ENCODE measurements around the gene TMEM116.

TMEM116 gene

GRCh38 chr12:112023759-112024396 is 10.9 kb upstream of the TMEM116 start:
- peaks cover 22% of the 10 kb centered on the region for H3K36me3 ChIP-seq (ENCODE audit: control insufficient read depth, insufficient read depth, low read length)
- no peaks in the 10 kb centered on the region for H3K9me3 ChIP-seq (ENCODE audit: control insufficient read depth, insufficient read depth, low read length)
- H3K4me3 ChIP-seq (ENCODE audit: low read length), result no peak overlapping the region
- no CpG with 5 or more reads among the region's 4 CpGs for WGBS (ENCODE audit: insufficient coverage, insufficient read length)
- H3K27ac ChIP-seq (ENCODE audit: low read length), result no peak overlapping the region
- DNase-seq (ENCODE audit: low read depth, low spot score), result no peak
- no peaks in the 10 kb centered on the region for H3K4me1 ChIP-seq (ENCODE audit: control insufficient read depth, insufficient read depth, low read length)
- H3K27me3 ChIP-seq (ENCODE audit: control insufficient read depth, insufficient read depth, low read length), result no peaks in the 10 kb centered on the region

GRCh38 chr12:112022241-112023016 is 9.5 kb upstream of the TMEM116 start:
- no CpG with 5 or more reads among the region's 11 CpGs for WGBS (ENCODE audit: insufficient coverage, insufficient read length)
- H3K27ac ChIP-seq (ENCODE audit: low read length), result no peak overlapping the region
- H3K36me3 ChIP-seq (ENCODE audit: control insufficient read depth, insufficient read depth, low read length), result peaks cover 20% of the 10 kb centered on the region
- no peaks in the 10 kb centered on the region for H3K4me1 ChIP-seq (ENCODE audit: control insufficient read depth, insufficient read depth, low read length)
- H3K27me3 ChIP-seq (ENCODE audit: control insufficient read depth, insufficient read depth, low read length), result no peaks in the 10 kb centered on the region
- H3K4me3 ChIP-seq (ENCODE audit: low read length), result no peak overlapping the region
- no peak for DNase-seq (ENCODE audit: low read depth, low spot score)
- no peaks in the 10 kb centered on the region for H3K9me3 ChIP-seq (ENCODE audit: control insufficient read depth, insufficient read depth, low read length)

DNA sequence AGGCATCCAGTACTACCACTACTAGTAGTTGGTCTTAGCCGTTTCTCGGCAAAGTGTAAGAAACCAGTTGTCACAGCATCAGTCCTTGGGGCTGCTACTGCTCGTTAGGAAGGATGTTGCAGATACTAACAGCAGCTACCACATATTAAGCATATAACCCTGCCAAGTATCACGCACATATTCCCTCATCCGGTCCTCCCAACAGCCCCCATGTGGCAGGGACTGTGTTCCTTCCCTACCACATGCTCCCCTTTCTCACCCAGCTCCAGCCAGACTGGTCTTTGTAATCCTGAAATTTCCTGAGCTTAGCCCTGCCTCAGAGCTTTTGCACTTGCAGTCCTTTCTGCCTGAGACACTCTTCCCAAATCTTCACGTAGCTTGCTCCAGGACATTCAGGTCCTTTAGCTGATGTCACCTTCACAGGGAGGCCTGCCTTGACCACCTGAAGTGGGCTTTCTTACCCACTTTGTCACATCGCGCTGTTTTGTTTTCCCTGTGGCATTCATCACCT is 8.0 kb upstream of the TMEM116 start:
- Histone ChIP-seq H3K36me3 (ENCODE audit: control insufficient read depth, insufficient read depth, low read length) (peaks cover 20% of the 10 kb centered on the region), H3K4me1 (ENCODE audit: control insufficient read depth, insufficient read depth, low read length) (no peaks in the 10 kb centered on the region), H3K27ac (ENCODE audit: low read length) (no peak overlapping the region), H3K9me3 (ENCODE audit: control insufficient read depth, insufficient read depth, low read length) (no peaks in the 10 kb centered on the region), H3K4me3 (ENCODE audit: low read length) (no peak overlapping the region), H3K27me3 (ENCODE audit: control insufficient read depth, insufficient read depth, low read length) (no peaks in the 10 kb centered on the region)
- WGBS (ENCODE audit: insufficient coverage, insufficient read length), result no CpG with 5 or more reads among the region's 8 CpGs
- DNase-seq (ENCODE audit: low read depth, low spot score), result no peak

GRCh38 chr12:112018571-112019237 is 5.7 kb upstream of the TMEM116 start:
- H3K36me3 ChIP-seq (ENCODE audit: control insufficient read depth, insufficient read depth, low read length), result peaks cover 20% of the 10 kb centered on the region

DNA sequence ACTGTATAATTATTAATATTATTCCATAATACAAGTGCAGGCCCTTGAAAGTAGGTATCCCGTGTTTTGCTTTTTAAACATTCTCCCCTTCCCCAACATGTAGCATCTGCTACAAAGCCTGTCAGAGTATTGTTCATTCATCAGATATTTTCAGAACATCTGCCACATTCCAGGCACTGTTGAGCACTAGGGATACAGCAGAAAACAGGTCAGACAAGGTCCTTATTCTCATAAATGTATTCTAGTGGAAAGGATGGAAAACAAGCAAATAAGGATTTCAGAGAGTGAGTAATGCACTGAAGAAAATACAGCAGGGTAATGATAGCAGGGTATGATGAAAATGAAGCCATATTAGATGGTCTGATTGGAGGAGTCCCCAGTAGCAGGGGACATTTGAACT is 4.1 kb upstream of the TMEM116 start:
- Histone ChIP-seq H3K27me3 (ENCODE audit: control insufficient read depth, insufficient read depth, low read length) (no peaks in the 10 kb centered on the region), H3K4me1 (ENCODE audit: control insufficient read depth, insufficient read depth, low read length) (no peaks in the 10 kb centered on the region), H3K27ac (ENCODE audit: low read length) (no peak overlapping the region), H3K4me3 (ENCODE audit: low read length) (no peak overlapping the region), H3K36me3 (ENCODE audit: control insufficient read depth, insufficient read depth, low read length) (peaks cover 10% of the 10 kb centered on the region; the same call in 1 of the 2 replicates), H3K9me3 (ENCODE audit: control insufficient read depth, insufficient read depth, low read length) (no peaks in the 10 kb centered on the region)
- DNase-seq (ENCODE audit: low read depth, low spot score), result no peak
- no CpG with 5 or more reads among the region's 1 CpG for WGBS (ENCODE audit: insufficient coverage, insufficient read length)

More at GRCh38 chr12:112018571-112019237, 5.7 kb upstream of the TMEM116 start:
- no peak overlapping the region for H3K27ac ChIP-seq (ENCODE audit: low read length)
- DNase-seq (ENCODE audit: low read depth, low spot score), result no peak
- no peaks in the 10 kb centered on the region for H3K4me1 ChIP-seq (ENCODE audit: control insufficient read depth, insufficient read depth, low read length)
- no peaks in the 10 kb centered on the region for H3K27me3 ChIP-seq (ENCODE audit: control insufficient read depth, insufficient read depth, low read length)
- no peaks in the 10 kb centered on the region for H3K9me3 ChIP-seq (ENCODE audit: control insufficient read depth, insufficient read depth, low read length)
- H3K4me3 ChIP-seq (ENCODE audit: low read length), result no peak overlapping the region
- no CpG with 5 or more reads among the region's 2 CpGs for WGBS (ENCODE audit: insufficient coverage, insufficient read length)

DNA sequence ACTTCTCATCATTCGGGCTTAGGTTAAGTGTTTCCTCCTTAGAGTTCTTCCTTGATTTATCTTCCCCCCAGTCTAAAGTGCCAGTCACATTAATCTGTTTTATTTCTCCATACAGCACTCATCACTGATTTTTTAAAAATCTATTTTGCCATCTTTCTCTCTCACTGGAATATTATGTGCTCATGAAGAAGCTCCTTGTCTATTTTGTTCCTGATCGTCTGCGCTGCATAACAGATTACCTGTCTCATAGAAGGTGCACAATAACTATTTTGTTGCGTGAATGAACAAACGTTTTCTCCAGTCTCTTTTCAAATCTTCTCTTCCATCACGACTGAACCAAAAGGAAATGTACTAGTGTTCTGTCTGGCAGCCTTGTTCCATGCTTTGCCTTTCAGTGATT is 3.0 kb upstream of the TMEM116 start:
- Histone ChIP-seq H3K4me3 (ENCODE audit: low read length) (no peak overlapping the region), H3K27ac (ENCODE audit: low read length) (no peak overlapping the region), H3K4me1 (ENCODE audit: control insufficient read depth, insufficient read depth, low read length) (peaks cover 2% of the 10 kb centered on the region), H3K36me3 (ENCODE audit: control insufficient read depth, insufficient read depth, low read length) (peaks cover 5% of the 10 kb centered on the region; the same call in 1 of the 2 replicates), H3K9me3 (ENCODE audit: control insufficient read depth, insufficient read depth, low read length) (no peaks in the 10 kb centered on the region), H3K27me3 (ENCODE audit: control insufficient read depth, insufficient read depth, low read length) (no peaks in the 10 kb centered on the region)
- DNase-seq (ENCODE audit: low read depth, low spot score), result no peak
- WGBS (ENCODE audit: insufficient coverage, insufficient read length), result no CpG with 5 or more reads among the region's 6 CpGs

DNA sequence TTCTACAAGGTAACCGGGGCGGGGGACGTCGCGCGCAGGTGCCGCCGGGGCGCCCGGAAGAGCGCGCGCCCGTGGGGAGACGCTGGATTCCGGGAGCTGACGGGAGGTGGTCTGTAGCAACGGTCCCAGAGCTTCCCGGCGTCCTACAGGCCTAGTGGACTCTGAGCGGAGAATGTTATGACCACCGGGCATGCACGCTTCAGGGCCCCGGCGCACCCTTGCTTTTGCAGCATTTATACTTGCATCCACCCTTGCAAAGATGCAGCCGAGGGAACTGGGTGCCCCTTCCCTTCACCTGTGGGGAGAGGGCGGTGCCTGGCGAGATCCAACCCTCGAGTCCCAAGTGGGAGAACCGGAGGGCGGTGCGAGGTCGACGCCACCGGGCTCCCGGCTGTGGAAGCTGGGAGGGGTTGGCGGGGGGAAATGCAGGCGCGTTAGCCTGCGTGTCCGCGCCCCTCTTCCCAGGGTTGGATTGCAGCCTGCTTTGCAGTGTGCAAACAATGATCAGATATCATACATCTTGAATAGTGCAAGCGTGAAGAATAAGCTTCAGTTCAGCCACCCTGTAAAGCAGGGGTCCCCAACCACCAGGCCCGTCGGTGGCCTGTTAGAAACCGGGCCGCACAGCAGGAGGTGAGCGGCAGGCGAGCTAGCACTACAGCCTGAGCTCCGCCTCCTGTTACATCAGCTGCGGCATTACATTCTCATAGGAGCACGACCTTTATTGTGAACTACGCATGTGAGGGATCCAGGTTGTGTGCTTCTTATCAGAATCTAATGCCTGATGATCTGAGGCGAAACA is 837 bp upstream of the TMEM116 start:
- peak overlapping the region; percentile 64 for H3K4me3 ChIP-seq (ENCODE audit: low read length)
- no peaks in the 10 kb centered on the region; the same call in 1 of the 2 replicates for H3K36me3 ChIP-seq (ENCODE audit: control insufficient read depth, insufficient read depth, low read length)
- H3K27me3 ChIP-seq (ENCODE audit: control insufficient read depth, insufficient read depth, low read length), result no peaks in the 10 kb centered on the region
- no CpG with 5 or more reads among the region's 54 CpGs for WGBS (ENCODE audit: insufficient coverage, insufficient read length)
- H3K9me3 ChIP-seq (ENCODE audit: control insufficient read depth, insufficient read depth, low read length), result no peaks in the 10 kb centered on the region
- no peak overlapping the region for H3K27ac ChIP-seq (ENCODE audit: low read length)
- peaks cover 2% of the 10 kb centered on the region for H3K4me1 ChIP-seq (ENCODE audit: control insufficient read depth, insufficient read depth, low read length)
- DNase-seq (ENCODE audit: low read depth, low spot score), result no peak

DNA sequence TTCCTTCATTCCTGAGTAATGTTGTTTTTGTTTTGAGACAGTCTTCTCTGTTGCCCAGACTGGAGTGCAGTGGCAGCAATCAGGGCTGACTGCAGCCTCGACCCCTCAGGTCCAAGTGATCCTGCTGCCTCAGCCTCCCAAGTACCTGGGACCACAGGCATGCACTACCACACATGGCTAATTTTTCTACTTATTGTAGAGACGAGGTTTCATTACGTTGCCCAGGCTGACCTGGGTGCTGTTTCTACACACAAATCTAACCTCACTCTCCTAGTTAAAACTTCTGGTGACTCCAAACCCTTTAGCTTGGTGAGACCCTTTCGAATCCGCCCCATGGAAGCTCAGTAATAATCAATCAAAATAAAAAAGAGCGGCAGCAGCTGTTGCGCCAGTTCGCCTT is 1.3 kb downstream of the TMEM116 start:
- Histone ChIP-seq H3K27ac (ENCODE audit: low read length) (no peak overlapping the region), H3K4me1 (ENCODE audit: control insufficient read depth, insufficient read depth, low read length) (peaks cover 2% of the 10 kb centered on the region), H3K36me3 (ENCODE audit: control insufficient read depth, insufficient read depth, low read length) (no peaks in the 10 kb centered on the region), H3K9me3 (ENCODE audit: control insufficient read depth, insufficient read depth, low read length) (no peaks in the 10 kb centered on the region), H3K27me3 (ENCODE audit: control insufficient read depth, insufficient read depth, low read length) (no peaks in the 10 kb centered on the region), H3K4me3 (ENCODE audit: low read length) (peak overlapping the region; percentile 10; the same call in 1 of the 2 replicates)
- DNase-seq (ENCODE audit: low read depth, low spot score), result no peak
- no CpG with 5 or more reads among the region's 8 CpGs for WGBS (ENCODE audit: insufficient coverage, insufficient read length)

- Histone ChIP-seq H3K36me3 (ENCODE audit: control insufficient read depth, insufficient read depth, low read length) (no peaks in the 10 kb centered on the region), H3K4me1 (ENCODE audit: control insufficient read depth, insufficient read depth, low read length) (peaks cover 2% of the 10 kb centered on the region), H3K9me3 (ENCODE audit: control insufficient read depth, insufficient read depth, low read length) (no peaks in the 10 kb centered on the region), H3K27me3 (ENCODE audit: control insufficient read depth, insufficient read depth, low read length) (no peaks in the 10 kb centered on the region), H3K4me3 (ENCODE audit: low read length) (no peak overlapping the region), H3K27ac (ENCODE audit: low read length) (no peak overlapping the region)
- no peak for DNase-seq (ENCODE audit: low read depth, low spot score)
- no CpG with 5 or more reads among the region's 8 CpGs for WGBS (ENCODE audit: insufficient coverage, insufficient read length)
Measured at GRCh38 chr12:112010415-112011344, 2.3 kb downstream of the TMEM116 start.

Measured in iPS DF 6.9 (cell line).